Cardiac fibroblast (primary cell): ENCODE measurements around the gene COLGALT1.

Experiments
- DNase-seq, 2 donors: peaks; one replicate each; pipeline versions ENCODE4 v3.0.0 to v3.0.0-alpha.2; 2010; ENCODE audit warnings: low read depth in 2 of 2
- H3K4me3 ChIP-seq, 2 donors: replicated peaks in 1 of 2; 1 replicate in 1 of 2; 2 replicates in 1 of 2; pipeline ENCODE4 v1.5.1; 2011; ENCODE audit warnings: low read depth in 2 of 2, low read length in 2 of 2, mild to moderate bottlenecking in 2 of 2, moderate library complexity in 1 of 2
- TF ChIP-seq, protein P1 (sequence below): IDR thresholded peaks from one replicate; pipeline ENCODE4 v1.5.1; 2011; ENCODE audit warnings: low read depth, mild to moderate bottlenecking, low read length, inconsistent platforms

COLGALT1 gene

DNA sequence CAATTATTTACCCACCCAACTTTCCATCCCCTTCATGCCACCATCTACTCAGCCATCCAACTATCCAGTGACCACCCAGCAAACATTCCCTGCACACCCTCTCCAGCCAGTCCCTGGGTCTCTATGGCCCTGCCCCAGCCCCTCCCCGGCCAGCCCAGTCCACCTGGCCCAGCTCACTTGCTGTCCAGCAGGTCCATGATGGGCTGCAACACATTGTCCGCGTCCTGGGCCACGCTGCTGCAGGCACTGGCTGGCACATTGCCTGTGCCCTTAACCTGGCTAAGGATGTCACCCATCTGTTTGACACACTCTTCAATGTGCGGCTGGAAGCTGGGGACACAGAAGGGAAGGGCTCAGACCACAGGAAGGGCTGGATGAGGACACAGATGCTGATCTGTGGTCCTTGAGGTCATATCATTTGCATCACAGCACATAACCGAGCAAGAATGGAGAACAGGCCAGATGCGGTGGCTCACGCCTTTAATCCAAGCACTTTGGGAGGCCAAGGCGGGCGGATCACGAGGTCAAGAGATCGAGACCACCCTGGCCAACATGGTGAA lies 71.1 kb downstream of the COLGALT1 start:
- TF ChIP-seq, protein P1, sequence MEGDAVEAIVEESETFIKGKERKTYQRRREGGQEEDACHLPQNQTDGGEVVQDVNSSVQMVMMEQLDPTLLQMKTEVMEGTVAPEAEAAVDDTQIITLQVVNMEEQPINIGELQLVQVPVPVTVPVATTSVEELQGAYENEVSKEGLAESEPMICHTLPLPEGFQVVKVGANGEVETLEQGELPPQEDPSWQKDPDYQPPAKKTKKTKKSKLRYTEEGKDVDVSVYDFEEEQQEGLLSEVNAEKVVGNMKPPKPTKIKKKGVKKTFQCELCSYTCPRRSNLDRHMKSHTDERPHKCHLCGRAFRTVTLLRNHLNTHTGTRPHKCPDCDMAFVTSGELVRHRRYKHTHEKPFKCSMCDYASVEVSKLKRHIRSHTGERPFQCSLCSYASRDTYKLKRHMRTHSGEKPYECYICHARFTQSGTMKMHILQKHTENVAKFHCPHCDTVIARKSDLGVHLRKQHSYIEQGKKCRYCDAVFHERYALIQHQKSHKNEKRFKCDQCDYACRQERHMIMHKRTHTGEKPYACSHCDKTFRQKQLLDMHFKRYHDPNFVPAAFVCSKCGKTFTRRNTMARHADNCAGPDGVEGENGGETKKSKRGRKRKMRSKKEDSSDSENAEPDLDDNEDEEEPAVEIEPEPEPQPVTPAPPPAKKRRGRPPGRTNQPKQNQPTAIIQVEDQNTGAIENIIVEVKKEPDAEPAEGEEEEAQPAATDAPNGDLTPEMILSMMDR, result no peak
- no peak for DNase-seq
- H3K4me3 ChIP-seq, result no peak overlapping the region

- no peak overlapping the region for H3K4me3 ChIP-seq
- no peak for DNase-seq
- TF ChIP-seq, protein P1, result no peak
Measured at GRCh38 chr19:17627161-17627560, 71.7 kb downstream of the COLGALT1 start.

- TF ChIP-seq, protein P1, result no peak
- DNase-seq, result no peak
Measured at GRCh38 chr19:17627921-17628320, 72.5 kb downstream of the COLGALT1 start.

GRCh38 chr19:17629760-17630159 lies 74.3 kb downstream of the COLGALT1 start:
- no peak overlapping the region for H3K4me3 ChIP-seq
- DNase-seq, result no peak
- TF ChIP-seq, protein P1, result no peak

More at GRCh38 chr19:17627921-17628320, 72.5 kb downstream of the COLGALT1 start:
- H3K4me3 ChIP-seq, result no peak overlapping the region

DNA sequence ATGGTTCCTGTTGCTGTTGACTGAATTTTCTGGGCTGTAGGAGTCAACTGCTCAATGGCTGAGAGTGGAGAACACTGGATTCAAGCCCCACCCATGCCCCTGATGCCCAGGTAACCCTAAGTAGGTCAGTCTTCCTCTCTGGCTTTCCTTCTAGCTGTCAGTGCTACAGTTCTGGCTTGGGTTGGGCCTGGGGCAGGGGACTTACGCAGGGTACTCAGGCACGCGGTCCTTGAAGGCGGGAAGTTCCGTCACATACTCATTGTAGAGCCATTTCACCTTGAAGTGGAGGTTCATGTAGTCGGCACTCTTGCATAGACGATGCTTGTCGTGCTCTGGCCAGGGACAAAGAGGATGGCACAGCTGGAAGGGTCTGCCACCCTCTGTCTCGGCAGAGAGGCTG lies 77.1 kb downstream of the COLGALT1 start:
- H3K4me3 ChIP-seq, result no peak overlapping the region
- TF ChIP-seq, protein P1, result no peak
- DNase-seq, result no peak
